ENCODE results near the gene ASGR1. TPM values are rescaled to one million over a fixed set of nuclear protein-coding genes. Genes with fewer than 3 reads are reported as not detected.
"Not testable (repeated sequence)": the region's sequence is repeated elsewhere in the genome, so short reads cannot be mapped to it uniquely, and the experiment has no call there.

ASGR1 gene
- total RNA-seq, 1 experiment from 2014 or later, result 12.3 TPM

DNA sequence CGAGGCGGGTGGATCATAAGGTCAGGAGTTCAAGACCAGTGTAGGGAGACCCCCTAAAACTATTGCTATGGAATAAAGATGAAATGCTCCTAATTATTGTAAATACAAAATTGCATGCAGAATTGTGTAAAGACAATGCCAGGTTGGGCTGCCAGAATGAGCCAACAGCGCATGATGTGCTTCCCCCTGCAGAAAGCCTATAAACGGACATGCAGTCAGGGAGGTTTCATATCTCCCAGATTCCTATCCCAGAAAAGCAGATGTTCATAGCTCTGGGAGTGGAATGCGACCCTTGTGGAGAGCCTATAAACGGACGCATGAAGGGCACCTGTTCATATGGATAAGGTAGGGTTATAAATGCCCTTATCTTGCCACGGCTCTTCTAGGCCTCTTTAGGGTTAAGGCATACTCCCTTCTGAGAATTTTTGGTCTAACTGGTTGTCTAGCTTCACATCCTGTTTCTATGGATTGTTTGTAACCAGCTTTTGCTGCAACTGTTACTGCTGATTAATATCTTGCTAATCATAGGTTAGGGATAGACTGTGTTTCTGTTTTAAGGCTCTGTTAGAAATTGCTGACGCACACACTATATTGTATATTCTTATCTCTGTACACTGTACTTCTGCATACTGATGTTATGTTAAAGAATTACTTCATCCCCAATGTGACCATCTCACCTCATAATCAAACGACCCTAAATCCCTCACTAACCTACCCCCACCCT is 10.2 kb downstream of the ASGR1 start:
- DNase-seq; H3K27me3 ChIP-seq (ENCODE audit: control insufficient read depth, insufficient read depth, low read length); H3K36me3 ChIP-seq (replicated peaks; ENCODE audit: control insufficient read depth, insufficient read depth, low read length); H3K4me3 ChIP-seq (ENCODE audit: insufficient read depth, low read depth, low read length): not testable (repeated sequence)

DNA sequence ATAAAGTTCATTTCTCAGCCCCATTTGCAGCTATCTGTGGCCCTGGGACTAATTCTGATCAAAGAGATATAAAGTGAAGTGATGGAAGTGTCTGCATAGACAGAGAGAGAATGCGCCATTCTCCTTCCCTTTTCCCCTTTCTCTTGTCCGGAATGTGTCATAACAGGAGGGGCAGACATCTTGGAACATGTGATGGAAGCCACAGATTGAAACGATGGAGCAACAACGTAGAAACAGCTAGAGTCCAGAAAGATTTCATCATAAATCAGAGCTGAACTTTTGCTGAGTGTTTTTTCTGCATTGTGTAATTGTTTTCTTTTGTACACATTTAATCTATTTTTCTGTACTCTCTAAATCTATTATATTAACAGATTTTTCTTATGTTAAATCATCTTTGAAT is 11.3 kb downstream of the ASGR1 start:
- DNase-seq, result no peak
- no peak overlapping the region for H3K4me3 ChIP-seq (ENCODE audit: insufficient read depth, low read depth, low read length)
- H3K27me3 ChIP-seq (ENCODE audit: control insufficient read depth, insufficient read depth, low read length), result no peaks in the 10 kb centered on the region
- H3K36me3 ChIP-seq (replicated peaks; ENCODE audit: control insufficient read depth, insufficient read depth, low read length), result no peaks in the 10 kb centered on the region

DNA sequence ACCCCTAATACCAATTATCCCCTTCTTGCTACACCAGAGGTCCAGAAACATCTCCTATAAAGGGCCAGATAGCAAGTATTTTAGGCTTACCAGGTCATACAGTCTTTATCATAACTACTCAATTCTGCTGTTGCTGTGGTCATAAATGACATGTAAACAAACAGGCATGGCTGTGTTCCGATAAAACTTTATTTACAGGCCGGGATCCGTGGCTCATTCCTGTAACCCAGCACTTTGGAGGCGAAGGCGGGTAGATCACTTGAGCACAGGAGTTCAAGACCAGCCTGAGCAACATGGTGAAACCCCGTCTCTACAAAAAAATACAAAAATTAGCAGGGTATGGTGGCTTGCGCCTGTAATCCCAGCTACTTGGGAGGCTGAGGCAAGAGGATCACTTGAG is 12.3 kb downstream of the ASGR1 start:
- no peaks in the 10 kb centered on the region for H3K36me3 ChIP-seq (replicated peaks; ENCODE audit: control insufficient read depth, insufficient read depth, low read length)
- H3K4me3 ChIP-seq (ENCODE audit: insufficient read depth, low read depth, low read length), result no peak overlapping the region
- no peak for DNase-seq
- no peaks in the 10 kb centered on the region for H3K27me3 ChIP-seq (ENCODE audit: control insufficient read depth, insufficient read depth, low read length)

DNA sequence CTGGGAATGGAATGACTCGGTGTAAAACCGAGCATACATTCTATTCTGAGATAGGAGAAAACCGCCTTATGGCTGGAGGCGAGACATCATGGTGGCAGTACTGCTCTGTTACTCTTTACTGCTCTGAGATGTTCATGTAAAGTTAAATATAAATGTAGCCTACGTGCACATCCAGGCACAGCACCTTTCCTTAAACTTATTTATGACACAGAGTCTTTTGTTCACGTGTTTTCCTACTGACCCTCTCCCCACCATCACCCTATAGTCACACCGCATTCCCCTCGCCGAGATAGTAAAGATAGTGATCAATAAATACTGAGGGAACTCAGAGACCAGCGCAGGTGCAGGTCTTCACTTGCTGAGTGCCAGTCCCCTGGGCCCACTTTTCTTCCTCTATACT is 19.6 kb downstream of the ASGR1 start:
- not testable (repeated sequence) for DNase-seq; H3K4me3 ChIP-seq (ENCODE audit: insufficient read depth, low read depth, low read length); H3K27me3 ChIP-seq (ENCODE audit: control insufficient read depth, insufficient read depth, low read length); H3K36me3 ChIP-seq (replicated peaks; ENCODE audit: control insufficient read depth, insufficient read depth, low read length)

DNA sequence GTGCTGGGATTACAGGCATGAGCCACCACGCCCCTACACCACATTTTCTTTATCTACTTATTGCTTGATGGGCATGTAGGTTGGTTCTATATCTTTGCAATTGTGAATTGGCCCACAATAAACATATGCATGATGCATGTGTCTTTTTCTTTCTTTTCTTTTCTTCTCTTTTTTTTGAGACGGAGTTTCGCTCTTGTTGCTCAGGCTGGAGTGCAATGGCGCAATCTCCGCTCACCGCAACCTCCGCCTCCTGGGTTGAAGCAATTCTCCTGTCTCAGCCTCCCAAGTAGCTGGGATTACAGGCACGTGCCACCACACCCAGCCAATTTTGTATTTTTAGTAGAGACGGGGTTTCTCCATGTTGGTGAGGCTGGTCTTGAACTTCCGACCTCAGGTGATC is 20.7 kb downstream of the ASGR1 start:
- not testable (repeated sequence) for DNase-seq; H3K27me3 ChIP-seq (ENCODE audit: control insufficient read depth, insufficient read depth, low read length); H3K4me3 ChIP-seq (ENCODE audit: insufficient read depth, low read depth, low read length); H3K36me3 ChIP-seq (replicated peaks; ENCODE audit: control insufficient read depth, insufficient read depth, low read length)

DNA sequence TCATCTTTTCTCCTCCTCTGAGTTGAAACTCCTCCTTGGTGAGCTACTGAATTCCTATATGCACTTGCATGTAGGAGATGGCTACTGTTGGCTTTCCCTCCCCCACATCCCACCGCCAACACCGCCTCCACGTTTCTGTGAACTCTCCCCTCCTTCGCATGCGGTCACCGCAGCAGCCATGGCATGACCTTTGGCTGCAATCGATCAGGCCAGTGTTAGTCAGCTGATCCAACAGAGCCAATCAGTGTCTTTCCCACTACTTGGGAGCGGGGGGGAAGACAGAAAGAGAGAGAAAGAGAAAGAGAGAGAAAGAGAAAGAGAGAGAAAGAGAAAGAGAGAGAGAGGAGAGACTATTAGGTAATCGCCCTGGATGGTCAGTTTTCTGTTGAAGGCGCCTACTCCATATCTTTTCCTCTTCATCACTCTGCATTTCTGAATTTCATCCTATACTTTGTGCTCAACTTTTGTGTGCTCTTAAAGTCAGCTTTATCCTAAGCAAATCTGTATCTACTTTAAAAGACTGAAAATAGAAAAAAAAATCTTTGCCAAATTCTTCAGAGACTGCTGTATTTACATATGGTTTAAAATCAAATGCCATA is 22.7 kb downstream of the ASGR1 start:
- peak; percentile 30 for DNase-seq
- Histone ChIP-seq H3K4me3 (ENCODE audit: insufficient read depth, low read depth, low read length) (no peak overlapping the region), H3K36me3 (replicated peaks; ENCODE audit: control insufficient read depth, insufficient read depth, low read length) (no peaks in the 10 kb centered on the region), H3K27me3 (ENCODE audit: control insufficient read depth, insufficient read depth, low read length) (no peaks in the 10 kb centered on the region)

DNA sequence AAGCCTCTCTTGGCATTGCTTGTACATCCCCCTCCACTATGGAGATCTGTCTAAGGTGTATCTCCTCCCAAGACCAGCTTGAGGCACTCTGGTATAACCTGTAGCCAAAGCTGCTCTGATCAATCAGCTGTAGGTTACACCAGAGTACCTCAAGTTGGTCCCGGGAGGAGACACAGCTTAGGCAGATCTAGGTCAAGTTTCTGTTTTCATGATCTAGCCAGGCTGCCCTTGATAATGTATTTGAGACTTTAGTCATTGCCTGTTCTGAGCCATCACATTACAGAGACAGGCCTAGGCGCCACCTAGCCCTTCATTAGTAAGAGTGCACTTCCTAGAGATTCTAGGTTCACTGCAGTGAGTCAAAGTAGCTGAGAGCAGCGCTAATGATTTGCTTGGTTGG is 31.4 kb downstream of the ASGR1 start:
- Histone ChIP-seq H3K4me3 (ENCODE audit: insufficient read depth, low read depth, low read length) (no peak overlapping the region), H3K36me3 (replicated peaks; ENCODE audit: control insufficient read depth, insufficient read depth, low read length) (no peaks in the 10 kb centered on the region), H3K27me3 (ENCODE audit: control insufficient read depth, insufficient read depth, low read length) (no peaks in the 10 kb centered on the region)
- no peak for DNase-seq

DNA sequence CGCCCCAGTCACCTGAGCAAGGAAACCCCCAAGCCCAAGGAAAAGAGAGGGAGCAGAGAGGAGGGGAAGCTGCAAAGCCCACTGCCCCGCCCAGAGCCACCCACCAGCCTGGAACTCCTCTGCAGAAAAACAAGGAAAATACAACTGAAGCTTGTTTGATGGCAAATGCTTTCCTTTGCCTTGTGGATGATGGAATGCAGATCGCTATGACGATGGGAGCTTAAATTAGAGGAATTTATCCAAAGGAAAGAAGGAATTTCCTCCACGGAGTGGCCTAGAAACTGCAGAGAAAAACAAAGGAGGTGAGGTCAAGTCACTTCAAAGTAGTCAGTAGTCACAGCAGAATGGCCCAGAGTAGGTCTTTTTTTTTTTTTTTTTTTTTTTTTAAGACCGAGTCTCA is 33.1 kb downstream of the ASGR1 start:
- Histone ChIP-seq H3K36me3 (replicated peaks; ENCODE audit: control insufficient read depth, insufficient read depth, low read length) (no peaks in the 10 kb centered on the region), H3K27me3 (ENCODE audit: control insufficient read depth, insufficient read depth, low read length) (no peaks in the 10 kb centered on the region; the same call in 1 of the 2 replicates), H3K4me3 (ENCODE audit: insufficient read depth, low read depth, low read length) (no peak overlapping the region)
- peak; percentile 42 for DNase-seq

DNA sequence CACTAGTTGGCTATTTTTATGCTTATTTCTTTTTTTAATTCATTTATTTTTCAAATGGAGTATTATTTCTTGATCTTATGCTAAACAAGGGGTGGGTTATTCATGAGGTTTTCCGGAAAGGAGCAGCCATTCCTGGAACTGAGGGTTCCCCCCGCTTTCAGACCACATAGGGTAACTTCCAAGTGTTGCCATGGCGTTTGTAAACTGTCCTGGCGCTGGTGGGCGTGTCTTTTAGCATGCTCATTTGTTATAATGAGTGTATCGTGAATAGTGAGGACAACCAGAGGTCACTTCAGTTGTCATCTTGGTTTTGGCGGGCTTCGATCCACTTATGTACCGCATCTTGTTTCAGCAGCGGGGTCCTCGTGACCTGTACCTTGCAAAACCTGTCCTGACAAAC is 35.0 kb downstream of the ASGR1 start:
- Histone ChIP-seq H3K36me3 (replicated peaks; ENCODE audit: control insufficient read depth, insufficient read depth, low read length) (no peaks in the 10 kb centered on the region), H3K4me3 (ENCODE audit: insufficient read depth, low read depth, low read length) (no peak overlapping the region), H3K27me3 (ENCODE audit: control insufficient read depth, insufficient read depth, low read length) (no peaks in the 10 kb centered on the region; the same call in 1 of the 2 replicates)
- DNase-seq, result no peak

DNA sequence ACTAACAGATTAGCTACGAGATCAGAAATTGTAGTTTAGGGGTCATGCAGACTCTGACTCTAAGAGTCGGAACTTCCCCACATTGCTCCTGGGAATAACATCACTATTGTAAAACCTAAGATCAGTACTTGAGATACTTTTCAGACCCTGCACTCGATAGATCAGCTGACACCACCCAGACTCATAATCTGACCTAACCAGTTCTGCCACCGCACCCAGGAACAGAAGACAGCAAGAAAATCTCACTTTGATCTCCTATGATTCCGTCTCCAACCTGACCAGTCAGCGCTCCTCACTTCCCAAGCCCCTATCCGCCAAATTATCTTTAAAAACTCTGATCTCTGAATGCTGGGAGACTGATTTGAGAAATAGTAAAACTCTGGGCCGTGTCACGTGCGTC is 37.3 kb downstream of the ASGR1 start:
- Histone ChIP-seq H3K4me3 (ENCODE audit: insufficient read depth, low read depth, low read length) (no peak overlapping the region), H3K27me3 (ENCODE audit: control insufficient read depth, insufficient read depth, low read length) (no peaks in the 10 kb centered on the region; the same call in 1 of the 2 replicates), H3K36me3 (replicated peaks; ENCODE audit: control insufficient read depth, insufficient read depth, low read length) (no peaks in the 10 kb centered on the region)
- no peak for DNase-seq

DNA sequence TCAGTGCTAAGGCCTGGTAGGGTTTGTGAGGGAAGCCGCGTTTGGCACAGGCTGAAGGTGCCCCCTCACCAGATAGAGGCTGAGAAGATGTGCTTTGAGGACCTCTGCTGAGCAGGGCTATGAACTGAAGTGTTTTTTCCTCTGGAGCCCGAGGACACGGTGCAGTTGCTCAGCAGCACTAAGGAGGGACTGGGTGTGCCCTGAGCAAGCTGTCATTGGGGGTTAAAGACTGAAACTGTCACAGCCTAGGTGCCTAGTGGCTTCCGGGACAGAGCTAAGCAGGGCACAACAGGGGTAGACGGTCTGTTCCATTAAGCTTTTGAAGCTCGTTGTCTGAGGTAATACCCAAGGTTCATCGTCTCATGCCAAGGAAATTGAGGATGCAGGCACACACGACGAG is 39.8 kb downstream of the ASGR1 start:
- Histone ChIP-seq H3K36me3 (replicated peaks; ENCODE audit: control insufficient read depth, insufficient read depth, low read length) (no peaks in the 10 kb centered on the region), H3K27me3 (ENCODE audit: control insufficient read depth, insufficient read depth, low read length) (peaks cover 4% of the 10 kb centered on the region), H3K4me3 (ENCODE audit: insufficient read depth, low read depth, low read length) (no peak overlapping the region)
- DNase-seq, result no peak

DNA sequence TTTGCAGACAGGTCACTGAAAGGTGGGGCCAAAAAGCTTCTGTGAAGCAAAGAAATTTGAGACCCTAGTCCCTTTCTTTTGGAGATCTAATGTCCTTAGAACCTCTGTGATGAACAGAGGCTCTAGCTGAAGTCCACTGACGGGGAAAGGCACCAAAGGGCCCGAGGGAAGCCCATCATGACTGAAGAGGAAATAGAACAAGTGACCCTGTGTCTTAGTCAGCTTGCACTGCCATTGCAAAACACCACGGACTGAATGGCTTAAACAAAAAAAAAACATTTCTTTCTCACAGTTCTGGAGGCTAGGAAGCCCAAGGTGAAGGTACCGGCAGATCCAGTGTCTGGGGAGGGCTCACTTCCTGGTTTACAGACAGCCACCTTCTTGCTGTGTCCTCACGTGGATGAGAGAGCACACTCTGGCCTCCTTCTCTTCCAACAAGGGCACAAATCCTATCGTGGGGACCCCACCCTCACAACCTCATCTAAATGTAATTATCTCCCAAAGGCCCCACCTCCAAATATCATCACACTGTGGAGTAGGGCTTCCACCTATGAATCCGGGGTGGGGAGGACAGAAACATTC is 40.3 kb downstream of the ASGR1 start:
- DNase-seq, result no peak
- H3K36me3 ChIP-seq (replicated peaks; ENCODE audit: control insufficient read depth, insufficient read depth, low read length), result no peaks in the 10 kb centered on the region
- H3K4me3 ChIP-seq (ENCODE audit: insufficient read depth, low read depth, low read length), result no peak overlapping the region
- peaks cover 9% of the 10 kb centered on the region for H3K27me3 ChIP-seq (ENCODE audit: control insufficient read depth, insufficient read depth, low read length)

DNA sequence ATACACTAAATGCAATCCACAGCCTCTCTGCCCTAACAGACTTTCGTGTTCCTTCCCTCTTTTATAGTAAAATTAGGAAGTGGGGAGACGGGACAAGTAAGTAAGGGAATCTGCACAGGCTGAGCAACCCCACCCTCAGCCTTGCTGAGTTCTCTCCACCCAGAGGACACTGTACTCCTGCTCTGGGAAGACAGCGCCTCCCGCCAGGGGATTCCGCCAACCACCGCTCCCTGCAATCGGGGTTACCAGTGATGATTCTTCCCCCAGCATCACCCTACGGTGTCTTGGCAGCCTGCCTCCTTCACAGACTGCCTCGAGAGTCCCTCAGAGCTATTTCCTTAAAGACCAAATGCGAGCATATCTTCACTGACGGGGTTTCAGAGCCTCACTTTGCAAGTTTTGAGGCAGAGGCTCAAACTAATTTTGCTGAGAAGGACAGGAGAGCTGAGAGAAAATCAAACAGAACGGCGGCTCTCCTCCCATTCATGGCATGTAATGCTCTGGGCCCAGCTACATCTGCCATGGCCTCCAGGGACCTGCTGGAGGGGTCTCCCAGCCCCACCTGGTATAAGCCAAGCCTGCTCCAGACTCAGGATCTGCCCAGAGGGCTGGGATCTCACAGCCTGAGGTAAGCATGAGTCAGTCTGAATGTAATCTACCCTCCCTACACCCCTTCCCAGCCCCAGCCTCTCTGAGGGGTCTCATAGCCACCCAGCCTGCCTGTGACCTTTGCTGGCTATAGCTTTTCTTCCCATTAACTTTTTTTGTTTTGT is 41.8 kb downstream of the ASGR1 start:
- H3K4me3 ChIP-seq (ENCODE audit: insufficient read depth, low read depth, low read length), result no peak overlapping the region
- no peaks in the 10 kb centered on the region for H3K36me3 ChIP-seq (replicated peaks; ENCODE audit: control insufficient read depth, insufficient read depth, low read length)
- peaks cover 13% of the 10 kb centered on the region for H3K27me3 ChIP-seq (ENCODE audit: control insufficient read depth, insufficient read depth, low read length)
- DNase-seq, result no peak

DNA sequence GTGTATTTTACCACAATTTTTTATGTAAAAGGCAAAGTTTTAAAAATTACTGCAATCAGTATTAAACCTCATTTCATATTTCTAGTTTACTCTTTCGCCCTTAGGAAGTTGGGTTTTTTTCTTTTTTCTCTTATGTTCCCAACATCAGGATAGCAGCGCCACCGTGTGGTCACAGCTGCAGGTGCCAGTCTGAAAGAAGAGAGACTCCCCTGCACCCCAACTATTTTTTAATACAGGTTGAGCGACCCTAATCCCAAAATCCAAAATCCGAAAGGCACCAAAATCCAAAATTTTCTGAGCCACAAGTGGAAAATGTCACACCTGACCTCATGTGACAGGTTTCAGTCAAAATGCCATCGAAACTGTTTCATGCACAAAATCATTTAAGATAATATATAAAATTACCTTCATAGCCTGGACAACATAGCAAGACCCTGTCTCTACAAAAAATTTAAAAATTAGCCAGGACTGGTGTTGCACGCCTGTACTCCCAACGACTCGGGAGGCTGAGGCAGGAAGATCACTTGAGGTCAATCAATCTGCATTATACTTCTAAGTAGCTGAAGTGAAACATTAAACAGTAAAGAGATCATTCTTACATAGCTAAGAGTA is 42.8 kb downstream of the ASGR1 start:
- DNase-seq, result peak; percentile 83
- H3K4me3 ChIP-seq (ENCODE audit: insufficient read depth, low read depth, low read length), result no peak overlapping the region
- no peaks in the 10 kb centered on the region for H3K36me3 ChIP-seq (replicated peaks; ENCODE audit: control insufficient read depth, insufficient read depth, low read length)
- H3K27me3 ChIP-seq (ENCODE audit: control insufficient read depth, insufficient read depth, low read length), result peaks cover 13% of the 10 kb centered on the region

All from H7 (cell line).